ENCODE data around the gene KRTAP12-1. TPM values are rescaled to one million over a fixed set of nuclear protein-coding genes. Genes with fewer than 3 reads are reported as not detected.

KRTAP12-1 gene
- total RNA-seq, 1 experiment from 2014 or later = not detected

DNA sequence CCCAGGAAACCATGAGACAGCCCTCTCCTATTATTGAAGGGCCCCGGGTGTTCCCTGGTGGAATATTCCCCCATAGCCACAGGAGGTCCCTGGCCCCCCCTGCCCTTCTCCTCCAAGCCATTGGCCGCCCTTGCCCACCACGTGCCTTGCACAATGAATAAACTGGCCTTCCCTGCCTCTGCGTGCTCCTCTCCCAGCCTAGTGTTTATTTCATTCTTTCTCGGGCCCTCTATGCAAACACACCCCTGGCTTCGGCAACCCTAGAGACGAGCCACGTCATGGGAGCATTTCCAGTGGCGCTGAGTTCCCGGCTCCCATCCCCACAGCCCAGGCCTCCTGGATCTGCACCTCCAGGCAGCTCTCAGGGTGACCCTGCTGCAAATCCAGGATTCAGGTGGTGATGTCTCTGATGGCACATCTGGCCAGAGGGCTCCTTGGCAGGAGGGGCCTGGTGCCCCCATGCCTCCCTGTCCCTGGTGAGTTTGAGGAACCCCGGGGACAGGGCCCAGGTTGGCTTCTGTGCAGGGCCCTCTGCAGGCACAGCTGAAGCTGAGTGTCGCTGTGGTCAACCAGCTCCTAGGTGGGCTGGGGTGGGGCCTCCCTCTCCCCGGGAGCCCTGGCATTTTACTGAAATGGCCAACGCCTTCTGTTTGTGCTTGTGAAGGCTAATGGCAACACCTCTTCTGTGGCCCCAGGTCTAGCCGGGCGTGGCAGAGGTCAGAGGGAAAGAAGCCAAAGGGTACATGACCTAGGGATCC lies 21.2 kb upstream of the KRTAP12-1 start:
- POLR2A ChIA-PET (ENCODE audit: unreplicated experiment) = no interaction called here
- Histone ChIP-seq H3K27me3 (ENCODE audit: insufficient read depth, low read depth) (peaks cover 67% of the 10 kb centered on the region), H3K4me3 (no peak overlapping the region)

DNA sequence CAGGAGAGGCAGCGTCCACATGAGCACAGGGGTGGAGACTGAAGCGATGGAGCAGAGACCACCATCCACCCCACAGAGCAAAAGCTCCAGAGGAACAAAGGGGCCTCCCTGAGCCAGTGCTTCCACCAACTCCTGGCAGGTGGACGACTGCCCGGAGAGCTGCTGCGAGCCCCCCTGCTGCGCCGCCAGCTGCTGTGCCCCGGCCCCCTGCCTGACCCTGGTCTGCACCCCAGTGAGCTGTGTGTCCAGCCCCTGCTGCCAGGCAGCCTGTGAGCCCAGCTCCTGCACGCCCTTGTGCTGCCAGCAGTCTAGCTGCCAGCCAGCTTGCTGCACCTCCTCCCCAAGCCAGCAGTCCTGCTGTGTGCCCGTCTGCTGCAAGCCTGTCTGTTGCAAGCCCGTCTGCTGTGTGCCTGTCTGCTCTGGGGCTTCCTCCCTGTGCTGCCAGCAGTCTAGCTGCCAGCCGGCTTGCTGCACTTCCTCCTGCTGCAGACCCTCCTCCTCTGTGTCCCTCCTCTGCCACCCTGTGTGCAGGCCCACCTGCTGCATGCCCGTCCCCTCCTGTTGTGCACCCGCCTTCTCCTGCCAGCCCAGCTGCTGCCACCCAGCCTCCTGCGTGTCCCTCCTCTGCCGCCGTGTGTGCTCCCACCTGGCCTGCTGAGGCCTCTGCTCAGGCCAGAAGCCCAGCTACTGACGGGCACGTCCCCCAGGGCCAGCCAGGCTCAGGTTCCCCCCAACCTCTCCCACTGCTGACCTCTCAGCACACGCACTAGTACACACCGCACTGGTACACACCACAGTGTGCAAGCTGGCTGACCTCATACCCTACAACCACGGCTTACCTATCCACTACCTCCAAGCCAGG lies 20.4 kb upstream of the KRTAP12-1 start:
- no peaks in the 10 kb centered on the region for H3K9me2 ChIP-seq (ENCODE audit: insufficient read depth)
- no peak overlapping the region for H3K4me3 ChIP-seq
- no peaks in the 10 kb centered on the region for H3K4me1 ChIP-seq (replicated peaks; ENCODE audit: insufficient read depth)
- peaks cover 72% of the 10 kb centered on the region for H3K27me3 ChIP-seq (ENCODE audit: insufficient read depth, low read depth)
- intact Hi-C loops (cut with micrococcal nuclease; ENCODE audit: unreplicated experiment) = no loop called here
- no TSS peak for BruUV-seq (replicated peaks)
- H3K27ac ChIP-seq = no peak overlapping the region
- no peaks in the 10 kb centered on the region for H3F3A ChIP-seq (ENCODE audit: insufficient read depth, low read depth)
- CTCF ChIA-PET = no interaction called here
- H3K9me3 ChIP-seq (ENCODE audit: insufficient read depth, low read depth) = no peaks in the 10 kb centered on the region
- H3K79me2 ChIP-seq (ENCODE audit: low read depth) = no peaks in the 10 kb centered on the region
- no peaks in the 10 kb centered on the region for H3K36me3 ChIP-seq (ENCODE audit: low read depth)
- TF ChIP-seq, protein P1, sequence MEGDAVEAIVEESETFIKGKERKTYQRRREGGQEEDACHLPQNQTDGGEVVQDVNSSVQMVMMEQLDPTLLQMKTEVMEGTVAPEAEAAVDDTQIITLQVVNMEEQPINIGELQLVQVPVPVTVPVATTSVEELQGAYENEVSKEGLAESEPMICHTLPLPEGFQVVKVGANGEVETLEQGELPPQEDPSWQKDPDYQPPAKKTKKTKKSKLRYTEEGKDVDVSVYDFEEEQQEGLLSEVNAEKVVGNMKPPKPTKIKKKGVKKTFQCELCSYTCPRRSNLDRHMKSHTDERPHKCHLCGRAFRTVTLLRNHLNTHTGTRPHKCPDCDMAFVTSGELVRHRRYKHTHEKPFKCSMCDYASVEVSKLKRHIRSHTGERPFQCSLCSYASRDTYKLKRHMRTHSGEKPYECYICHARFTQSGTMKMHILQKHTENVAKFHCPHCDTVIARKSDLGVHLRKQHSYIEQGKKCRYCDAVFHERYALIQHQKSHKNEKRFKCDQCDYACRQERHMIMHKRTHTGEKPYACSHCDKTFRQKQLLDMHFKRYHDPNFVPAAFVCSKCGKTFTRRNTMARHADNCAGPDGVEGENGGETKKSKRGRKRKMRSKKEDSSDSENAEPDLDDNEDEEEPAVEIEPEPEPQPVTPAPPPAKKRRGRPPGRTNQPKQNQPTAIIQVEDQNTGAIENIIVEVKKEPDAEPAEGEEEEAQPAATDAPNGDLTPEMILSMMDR (conservative IDR thresholded peaks at IDR 0.05) = no peak
- no peak for TF ChIP-seq EZH2 (IDR thresholded peaks at IDR 0.05; ENCODE audit: low read depth)
- H4K20me1 ChIP-seq (ENCODE audit: insufficient read depth) = no peaks in the 10 kb centered on the region
- H3K4me2 ChIP-seq = no peak overlapping the region
- DNase-seq = no peak
- POLR2A ChIA-PET (ENCODE audit: unreplicated experiment) = no interaction called here
- no peak overlapping the region for H2AFZ ChIP-seq

More for the DNA sequence above, 21.2 kb upstream of the KRTAP12-1 start:
- Histone ChIP-seq H3K9me2 (ENCODE audit: insufficient read depth) (no peaks in the 10 kb centered on the region), H3F3A (ENCODE audit: insufficient read depth, low read depth) (no peaks in the 10 kb centered on the region), H3K79me2 (ENCODE audit: low read depth) (no peaks in the 10 kb centered on the region), H3K27ac (no peak overlapping the region), H3K4me2 (no peak overlapping the region), H3K9me3 (ENCODE audit: insufficient read depth, low read depth) (no peaks in the 10 kb centered on the region), H2AFZ (no peak overlapping the region), H3K4me1 (replicated peaks; ENCODE audit: insufficient read depth) (no peaks in the 10 kb centered on the region), H4K20me1 (ENCODE audit: insufficient read depth) (no peaks in the 10 kb centered on the region), H3K36me3 (ENCODE audit: low read depth) (no peaks in the 10 kb centered on the region)
- no peak for TF ChIP-seq EZH2 (IDR thresholded peaks at IDR 0.05; ENCODE audit: low read depth)
- TF ChIP-seq, protein P1 (conservative IDR thresholded peaks at IDR 0.05) = no peak
- intact Hi-C loops (cut with micrococcal nuclease; ENCODE audit: unreplicated experiment) = no loop called here
- CTCF ChIA-PET = no interaction called here
- DNase-seq = no peak
- no TSS peak for BruUV-seq (replicated peaks)

DNA sequence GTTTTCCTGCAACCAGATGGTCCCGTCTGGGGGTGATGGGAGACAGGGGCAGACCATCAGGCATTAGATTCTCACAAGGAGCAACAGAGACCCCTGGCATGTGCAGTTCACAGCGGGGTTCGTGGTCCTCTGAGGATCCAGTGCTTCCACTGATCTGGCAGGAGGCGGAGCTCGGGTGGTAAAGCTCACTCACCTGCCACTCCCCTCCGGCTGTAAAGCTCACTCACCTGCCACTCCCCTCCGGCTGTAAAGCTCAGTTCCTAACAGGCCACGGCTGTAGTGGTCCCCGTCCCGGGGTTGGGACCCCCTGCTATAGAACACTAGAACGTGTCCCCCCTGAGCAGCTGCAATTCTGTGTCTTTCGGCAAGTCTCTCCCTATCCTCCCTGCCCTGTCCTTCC lies 19.6 kb upstream of the KRTAP12-1 start:
- Histone ChIP-seq H4K20me1 (ENCODE audit: insufficient read depth) (no peaks in the 10 kb centered on the region), H3K27me3 (ENCODE audit: insufficient read depth, low read depth) (peaks cover 73% of the 10 kb centered on the region), H3F3A (ENCODE audit: insufficient read depth, low read depth) (no peaks in the 10 kb centered on the region), H3K27ac (no peak overlapping the region), H3K4me2 (no peak overlapping the region), H3K4me1 (replicated peaks; ENCODE audit: insufficient read depth) (no peaks in the 10 kb centered on the region), H3K79me2 (ENCODE audit: low read depth) (no peaks in the 10 kb centered on the region), H2AFZ (no peak overlapping the region), H3K36me3 (ENCODE audit: low read depth) (no peaks in the 10 kb centered on the region), H3K4me3 (no peak overlapping the region), H3K9me3 (ENCODE audit: insufficient read depth, low read depth) (no peaks in the 10 kb centered on the region), H3K9me2 (ENCODE audit: insufficient read depth) (no peaks in the 10 kb centered on the region)
- ChIA-PET POLR2A (ENCODE audit: unreplicated experiment) (no interaction called here), CTCF (no interaction called here)
- intact Hi-C loops (cut with micrococcal nuclease; ENCODE audit: unreplicated experiment) = no loop called here
- TF ChIP-seq, protein P1 (conservative IDR thresholded peaks at IDR 0.05) = no peak
- TF ChIP-seq EZH2 (IDR thresholded peaks at IDR 0.05; ENCODE audit: low read depth) = no peak
- BruUV-seq (replicated peaks) = no TSS peak
- DNase-seq = no peak
